Measurements from ENCODE around the gene CFAP69.

DNA sequence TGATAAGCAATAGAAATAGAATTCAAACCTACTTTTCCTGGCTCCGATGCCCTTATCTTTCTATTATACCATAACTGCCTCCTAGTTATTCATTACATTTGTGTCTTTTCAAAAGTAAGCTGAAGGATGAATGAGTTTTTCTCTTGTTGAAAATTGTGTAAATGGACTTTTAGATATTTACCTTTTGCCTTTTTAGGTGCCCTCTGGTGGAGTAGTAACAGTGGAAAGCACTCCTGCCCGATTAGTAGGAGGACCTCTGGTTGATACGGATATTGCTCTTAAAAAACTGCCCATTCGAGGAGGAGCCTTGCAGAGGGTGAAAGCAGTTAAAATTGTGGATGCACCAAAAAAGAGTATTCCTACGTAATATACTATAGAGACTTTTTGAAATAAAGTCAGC is 64.9 kb downstream of the CFAP69 start:
- TF ChIP-seq HDGF (IDR thresholded peaks at IDR 0.05) (no peak), MEF2A (IDR thresholded peaks at IDR 0.05; ENCODE audit: insufficient read depth, low read depth, low read length) (no peak), BCLAF1 (IDR thresholded peaks at IDR 0.05) (no peak), TCF3 (IDR thresholded peaks at IDR 0.05; ENCODE audit: borderline replicate concordance, insufficient read depth, low read depth, low read length) (no peak), SIN3A (IDR thresholded peaks at IDR 0.05; ENCODE audit: low read depth, low read length) (no peak), NR2C2 (IDR thresholded peaks at IDR 0.05; ENCODE audit: borderline replicate concordance, control insufficient read depth, insufficient read length, low read depth) (no peak), CTCF (IDR thresholded peaks at IDR 0.05 in 2 of 3, conservative IDR thresholded peaks at IDR 0.05 in 1 of 3; ENCODE audit: control insufficient read depth in 2 of 3, extremely low read depth in 1 of 3, insufficient read depth in 1 of 3, low read depth in 3 of 3, low read length in 3 of 3) (no peak), RBBP5 (conservative IDR thresholded peaks at IDR 0.05) (no peak), SPI1 (IDR thresholded peaks at IDR 0.05; ENCODE audit: borderline replicate concordance, insufficient read depth, low read depth, low read length) (no peak)

All from GM12878 (cell line).